ENCODE results near the gene MAP2K1. TPM values are rescaled to one million over a fixed set of nuclear protein-coding genes. Genes with fewer than 3 reads are reported as not detected.

Gene MAP2K1
- total and polyA plus RNA-seq, 9 of the 15 experiments (the other 6 are each of a cell fraction or from before 2014, with no cell fraction given): 7.5 to 58.3 (median 30.0) TPM

DNA sequence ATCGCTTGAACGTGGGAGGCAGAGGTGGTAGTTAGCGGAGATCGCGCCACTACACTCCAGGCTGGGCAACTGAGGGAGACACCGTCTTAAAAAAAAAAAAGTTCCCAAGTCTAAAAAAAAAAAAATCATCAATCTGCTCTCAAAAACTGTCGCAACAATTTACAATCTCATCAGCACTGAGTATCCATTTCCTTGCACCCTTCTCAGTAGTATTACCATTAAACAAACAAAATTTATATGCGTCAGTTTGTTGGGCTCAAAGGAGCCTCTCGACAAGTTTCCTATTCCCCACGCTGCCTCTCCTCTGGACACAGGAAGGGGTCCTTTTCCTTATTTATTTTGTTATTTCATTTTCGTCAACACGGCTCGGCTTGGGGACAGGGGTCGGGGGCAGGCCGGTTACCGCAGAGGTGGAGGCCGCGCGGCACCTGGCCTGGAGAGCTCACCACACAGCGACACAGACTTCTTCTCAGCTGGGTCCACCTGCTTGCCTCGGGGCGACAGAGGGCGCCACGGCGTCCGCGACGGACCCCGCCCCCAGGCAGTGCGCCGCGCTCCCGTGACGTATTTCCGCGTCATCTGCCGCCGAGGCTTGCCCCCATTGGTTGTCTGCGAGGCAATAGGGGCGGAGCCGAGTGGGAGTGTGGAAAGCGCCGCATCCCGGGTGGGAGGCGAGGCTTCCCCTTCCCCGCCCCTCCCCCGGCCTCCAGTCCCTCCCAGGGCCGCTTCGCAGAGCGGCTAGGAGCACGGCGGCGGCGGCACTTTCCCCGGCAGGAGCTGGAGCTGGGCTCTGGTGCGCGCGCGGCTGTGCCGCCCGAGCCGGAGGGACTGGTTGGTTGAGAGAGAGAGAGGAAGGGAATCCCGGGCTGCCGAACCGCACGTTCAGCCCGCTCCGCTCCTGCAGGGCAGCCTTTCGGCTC is at the start of gene MAP2K1 (continued):
- no peak for TF ChIP-seq MCM5 (IDR thresholded peaks at IDR 0.05; ENCODE audit: low read depth)
- peak; percentile 81 for TF ChIP-seq POLR2AphosphoS5 (IDR thresholded peaks at IDR 0.05; ENCODE audit: control insufficient read depth, insufficient read depth, low read depth, low read length)
- TF ChIP-seq SMAD4 (CRISPR knock-in tag; conservative IDR thresholded peaks at IDR 0.05): peak; percentile 79
- 0 out of 2 replicates have a peak, but pooled peaks have one; percentile 54 for TF ChIP-seq TOE1 (IDR thresholded peaks at IDR 0.05; ENCODE audit: borderline replicate concordance)
- 0 out of 2 replicates have a peak, but pooled peaks have one; percentile 61 for TF ChIP-seq TOE1 (CRISPR knock-in tag; IDR thresholded peaks at IDR 0.05; ENCODE audit: borderline replicate concordance, low read depth)
- TF ChIP-seq RAD21 (CRISPR knock-in tag; conservative IDR thresholded peaks at IDR 0.05 in 1 of 2, IDR thresholded peaks at IDR 0.05 in 1 of 2): peak in 1 of 2 experiments; percentile 50; a peak in 2 of 4 replicates
- TF ChIP-seq PHF20 (IDR thresholded peaks at IDR 0.05; ENCODE audit: partially characterized antibody): peak; percentile 92
- 0 out of 2 replicates have a peak, but pooled peaks have one; percentile 23 for TF ChIP-seq LEF1 (IDR thresholded peaks at IDR 0.05)
- TF ChIP-seq ATF7 (IDR thresholded peaks at IDR 0.05): peak; percentile 88
- TF ChIP-seq SIN3B (IDR thresholded peaks at IDR 0.05; ENCODE audit: low read depth): peak; percentile 83
- no peak for TF ChIP-seq ZNF507 (tag; conservative IDR thresholded peaks at IDR 0.05)
- TF ChIP-seq RFX5 (IDR thresholded peaks at IDR 0.05; ENCODE audit: low read depth, low read length): peak; percentile 38; the same call in 1 of the 2 replicates
- TF ChIP-seq, protein P1, sequence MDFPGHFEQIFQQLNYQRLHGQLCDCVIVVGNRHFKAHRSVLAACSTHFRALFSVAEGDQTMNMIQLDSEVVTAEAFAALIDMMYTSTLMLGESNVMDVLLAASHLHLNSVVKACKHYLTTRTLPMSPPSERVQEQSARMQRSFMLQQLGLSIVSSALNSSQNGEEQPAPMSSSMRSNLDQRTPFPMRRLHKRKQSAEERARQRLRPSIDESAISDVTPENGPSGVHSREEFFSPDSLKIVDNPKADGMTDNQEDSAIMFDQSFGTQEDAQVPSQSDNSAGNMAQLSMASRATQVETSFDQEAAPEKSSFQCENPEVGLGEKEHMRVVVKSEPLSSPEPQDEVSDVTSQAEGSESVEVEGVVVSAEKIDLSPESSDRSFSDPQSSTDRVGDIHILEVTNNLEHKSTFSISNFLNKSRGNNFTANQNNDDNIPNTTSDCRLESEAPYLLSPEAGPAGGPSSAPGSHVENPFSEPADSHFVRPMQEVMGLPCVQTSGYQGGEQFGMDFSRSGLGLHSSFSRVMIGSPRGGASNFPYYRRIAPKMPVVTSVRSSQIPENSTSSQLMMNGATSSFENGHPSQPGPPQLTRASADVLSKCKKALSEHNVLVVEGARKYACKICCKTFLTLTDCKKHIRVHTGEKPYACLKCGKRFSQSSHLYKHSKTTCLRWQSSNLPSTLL (IDR thresholded peaks at IDR 0.05): 0 out of 2 replicates have a peak, but pooled peaks have one; percentile 30
- 0 out of 2 replicates have a peak, but pooled peaks have one; percentile 36 for TF ChIP-seq SMARCA5 (IDR thresholded peaks at IDR 0.05)
- no peak for TF ChIP-seq ZNF717 (CRISPR knock-in tag; IDR thresholded peaks at IDR 0.05)
- TF ChIP-seq CREB1 (IDR thresholded peaks at IDR 0.05): peak; percentile 99
- TF ChIP-seq CREB1 (CRISPR knock-in tag; IDR thresholded peaks at IDR 0.05): peak; percentile 97
- 0 out of 2 replicates have a peak, but pooled peaks have one; percentile 33 for TF ChIP-seq TCF7 (IDR thresholded peaks at IDR 0.05; ENCODE audit: borderline replicate concordance)
- TF ChIP-seq FOXP1 (CRISPR knock-in tag; IDR thresholded peaks at IDR 0.05): peak; percentile 80; the same call in 1 of the 2 replicates
- peak; percentile 43; the same call in 1 of the 2 replicates for TF ChIP-seq TARDBP (IDR thresholded peaks at IDR 0.05)
- peak; percentile 96 for TF ChIP-seq NBN (IDR thresholded peaks at IDR 0.05; ENCODE audit: low read depth)
- TF ChIP-seq MAZ (CRISPR knock-in tag; conservative IDR thresholded peaks at IDR 0.05 in 1 of 2, IDR thresholded peaks at IDR 0.05 in 1 of 2): peak; percentile 77 to 95
